K562 (cell line): Measurements from ENCODE around the gene PRKAA1. TPM values are rescaled to one million over a fixed set of nuclear protein-coding genes. Genes with fewer than 3 reads are reported as not detected.

Experiments used
- DNMT1 ChIP-seq: fragments of 450-650 bp; IDR thresholded peaks from 2 replicates; pipeline ENCODE4 v1.6.1; 2016; ENCODE audit warnings: antibody characterized with exemption, mild to moderate bottlenecking
- EP300 ChIP-seq: IDR thresholded peaks from 2 replicates; pipeline ENCODE4 v1.6.1; 2012; ENCODE audit warnings: low read length, improper control_type of control experiment
- IFI16 ChIP-seq: fragments of 250-450 bp; sonication (Bioruptor Pico); IDR thresholded peaks from 2 replicates; pipeline ENCODE4 v2.1.2; 2022; ENCODE audit warnings: mild to moderate bottlenecking, inconsistent platforms
- KDM2B ChIP-seq: fragments of 250-450 bp; sonication (Bioruptor Pico); IDR thresholded peaks from 2 replicates; pipeline ENCODE4 v1.8.0; 2021; ENCODE audit warnings: mild to moderate bottlenecking, moderate library complexity
- RAD21 ChIP-seq, 2 experiments: fragments of 250-450 bp in 1 of 2; fragments of 450-650 bp in 1 of 2; sonication (Bioruptor Pico) in 1 of 2; formaldehyde crosslinking in 1 of 2; IDR thresholded peaks in 1 of 2; conservative IDR thresholded peaks in 1 of 2; 2 replicates each; pipeline versions ENCODE4 v1.4.0 to v1.8.0; 2020 to 2022; ENCODE audit warnings: mild to moderate bottlenecking in 2 of 2, moderate library complexity in 1 of 2
- ZBTB7A ChIP-seq: IDR thresholded peaks from 2 replicates; pipeline ENCODE4 v1.6.1; 2011; ENCODE audit warnings: low read depth, mild to moderate bottlenecking, low read length, moderate library complexity, borderline replicate concordance; ENCODE audit not compliant: control insufficient read depth
- ZKSCAN8 ChIP-seq: fragments of 200-800 bp; sonication (Bioruptor generic); IDR thresholded peaks from 2 replicates; pipeline ENCODE4 v1.6.1; 2016; ENCODE audit warnings: missing genetic modification characterization, missing compliant biosample characterization
- polyA plus RNA-seq, 8 experiments: library from polyadenylated mRNA; depleted of rRNA in 4 of 8; stranded (reverse) in 5 of 8; unstranded in 3 of 8; fragments of >200 nt; fragmentation: Nextera tagmentation in 2 of 8; fragmentation: Illumina TruSeq in 1 of 8; extraction: Ambion mirVana in 2 of 8; extraction: Trizol in 1 of 8; gene quantifications; 2 replicates each; pipeline versions ENCODE4 v1.2.1 to v1.2.3, GENCODE V29; 2011 to 2014; ENCODE audit warnings: inconsistent platforms in 1 of 8, missing spikeins in 1 of 8
- total RNA-seq, 7 experiments: library from RNA; depleted of rRNA in 6 of 7; stranded (reverse); fragments of >200 nt in 6 of 7; fragmentation: Illumina TruSeq in 2 of 7; extraction: Trizol in 2 of 7; gene quantifications; 2 replicates each; pipeline versions ENCODE4 v1.2.1 to v1.2.3, GENCODE V29; 2011 to 2021; ENCODE audit warnings: low replicate concordance in 1 of 7
- TF ChIP-seq, protein P1 (sequence below), 2 experiments: fragments of 450-650 bp; formaldehyde crosslinking in 1 of 2; IDR thresholded peaks; 2 replicates each; pipeline versions ENCODE4 v1.4.0 to v1.6.1; 2014 to 2020; ENCODE audit warnings: mild to moderate bottlenecking in 2 of 2, borderline replicate concordance in 1 of 2, low read depth in 1 of 2
- TF ChIP-seq, protein P2 (sequence below): conservative IDR thresholded peaks from 2 replicates; pipeline ENCODE4 v1.6.1; 2011; ENCODE audit warnings: low read depth, mild to moderate bottlenecking, low read length; ENCODE audit not compliant: control insufficient read depth
- TF ChIP-seq, protein P3 (sequence below): IDR thresholded peaks from 3 replicates; pipeline ENCODE4 v1.6.1; 2011; ENCODE audit warnings: borderline replicate concordance, mild to moderate bottlenecking; ENCODE audit not compliant: insufficient read length, insufficient read depth
- TF ChIP-seq, protein P4 (sequence below): fragments of 450-650 bp; formaldehyde crosslinking; IDR thresholded peaks from 2 replicates; pipeline ENCODE4 v1.4.0; 2020; ENCODE audit warnings: mild to moderate bottlenecking, moderate library complexity

The PRKAA1 gene
- total and polyA plus RNA-seq, 9 of the 15 experiments (the other 6 are each of a cell fraction or from before 2014, with no cell fraction given) = 24.5 to 84.0 (median 51.4) TPM

DNA sequence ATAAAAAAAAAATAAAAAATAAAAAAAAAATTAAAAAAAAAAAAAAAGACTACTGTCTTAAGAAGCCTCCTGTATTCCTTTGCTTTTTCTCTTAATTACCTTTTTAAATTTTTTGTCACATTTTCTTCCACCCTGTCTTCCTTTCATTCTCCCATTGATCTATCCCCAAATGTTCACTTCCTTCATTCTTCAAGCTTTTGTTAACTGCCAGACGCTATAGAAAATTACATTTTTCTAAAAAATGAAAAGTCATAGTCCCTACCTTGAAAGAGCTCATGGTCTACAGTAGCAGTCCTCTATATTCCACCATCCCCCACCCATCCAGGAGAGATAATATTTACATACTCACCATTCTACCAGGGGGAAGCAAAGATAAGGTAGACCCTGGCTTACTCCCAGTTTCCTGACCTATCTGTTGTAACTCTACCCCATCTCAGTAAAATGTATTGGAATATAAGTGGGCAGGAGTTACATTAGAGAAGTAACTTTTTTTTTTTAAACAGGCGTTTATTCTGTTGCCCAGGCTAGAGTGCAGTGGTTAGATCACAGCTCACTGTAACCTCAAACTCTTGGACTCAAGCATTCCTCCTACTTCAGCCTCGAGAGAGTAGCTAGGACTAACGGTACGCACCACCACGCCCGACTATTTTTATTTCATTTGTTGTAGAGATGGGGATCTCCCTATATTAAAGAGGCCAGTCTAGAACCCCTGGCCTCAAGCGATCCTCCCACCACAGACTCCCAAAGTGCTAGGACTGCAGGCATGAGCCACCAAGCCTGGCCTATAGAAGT lies 3.8 kb upstream of the PRKAA1 start (continued):
- TF ChIP-seq ZKSCAN8 (CRISPR knock-in tag) (no peak), IFI16 (CRISPR knock-in tag) (no peak), KDM2B (CRISPR knock-in tag) (no peak), RAD21 (CRISPR knock-in tag; conservative IDR thresholded peaks at IDR 0.05 in 1 of 2, IDR thresholded peaks at IDR 0.05 in 1 of 2) (no peak), ZBTB7A (peak; percentile 71), DNMT1 (no peak), EP300 (peak; percentile 96)
- TF ChIP-seq, protein P1, sequence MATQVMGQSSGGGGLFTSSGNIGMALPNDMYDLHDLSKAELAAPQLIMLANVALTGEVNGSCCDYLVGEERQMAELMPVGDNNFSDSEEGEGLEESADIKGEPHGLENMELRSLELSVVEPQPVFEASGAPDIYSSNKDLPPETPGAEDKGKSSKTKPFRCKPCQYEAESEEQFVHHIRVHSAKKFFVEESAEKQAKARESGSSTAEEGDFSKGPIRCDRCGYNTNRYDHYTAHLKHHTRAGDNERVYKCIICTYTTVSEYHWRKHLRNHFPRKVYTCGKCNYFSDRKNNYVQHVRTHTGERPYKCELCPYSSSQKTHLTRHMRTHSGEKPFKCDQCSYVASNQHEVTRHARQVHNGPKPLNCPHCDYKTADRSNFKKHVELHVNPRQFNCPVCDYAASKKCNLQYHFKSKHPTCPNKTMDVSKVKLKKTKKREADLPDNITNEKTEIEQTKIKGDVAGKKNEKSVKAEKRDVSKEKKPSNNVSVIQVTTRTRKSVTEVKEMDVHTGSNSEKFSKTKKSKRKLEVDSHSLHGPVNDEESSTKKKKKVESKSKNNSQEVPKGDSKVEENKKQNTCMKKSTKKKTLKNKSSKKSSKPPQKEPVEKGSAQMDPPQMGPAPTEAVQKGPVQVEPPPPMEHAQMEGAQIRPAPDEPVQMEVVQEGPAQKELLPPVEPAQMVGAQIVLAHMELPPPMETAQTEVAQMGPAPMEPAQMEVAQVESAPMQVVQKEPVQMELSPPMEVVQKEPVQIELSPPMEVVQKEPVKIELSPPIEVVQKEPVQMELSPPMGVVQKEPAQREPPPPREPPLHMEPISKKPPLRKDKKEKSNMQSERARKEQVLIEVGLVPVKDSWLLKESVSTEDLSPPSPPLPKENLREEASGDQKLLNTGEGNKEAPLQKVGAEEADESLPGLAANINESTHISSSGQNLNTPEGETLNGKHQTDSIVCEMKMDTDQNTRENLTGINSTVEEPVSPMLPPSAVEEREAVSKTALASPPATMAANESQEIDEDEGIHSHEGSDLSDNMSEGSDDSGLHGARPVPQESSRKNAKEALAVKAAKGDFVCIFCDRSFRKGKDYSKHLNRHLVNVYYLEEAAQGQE (IDR thresholded peaks at IDR 0.05; ENCODE audit: borderline replicate concordance) = no peak; the same call in 1 of the 2 replicates
- TF ChIP-seq, protein P1 (CRISPR knock-in tag; IDR thresholded peaks at IDR 0.05; ENCODE audit: low read depth) = no peak
- TF ChIP-seq, protein P2, sequence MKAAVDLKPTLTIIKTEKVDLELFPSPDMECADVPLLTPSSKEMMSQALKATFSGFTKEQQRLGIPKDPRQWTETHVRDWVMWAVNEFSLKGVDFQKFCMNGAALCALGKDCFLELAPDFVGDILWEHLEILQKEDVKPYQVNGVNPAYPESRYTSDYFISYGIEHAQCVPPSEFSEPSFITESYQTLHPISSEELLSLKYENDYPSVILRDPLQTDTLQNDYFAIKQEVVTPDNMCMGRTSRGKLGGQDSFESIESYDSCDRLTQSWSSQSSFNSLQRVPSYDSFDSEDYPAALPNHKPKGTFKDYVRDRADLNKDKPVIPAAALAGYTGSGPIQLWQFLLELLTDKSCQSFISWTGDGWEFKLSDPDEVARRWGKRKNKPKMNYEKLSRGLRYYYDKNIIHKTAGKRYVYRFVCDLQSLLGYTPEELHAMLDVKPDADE = no peak
- TF ChIP-seq, protein P3, sequence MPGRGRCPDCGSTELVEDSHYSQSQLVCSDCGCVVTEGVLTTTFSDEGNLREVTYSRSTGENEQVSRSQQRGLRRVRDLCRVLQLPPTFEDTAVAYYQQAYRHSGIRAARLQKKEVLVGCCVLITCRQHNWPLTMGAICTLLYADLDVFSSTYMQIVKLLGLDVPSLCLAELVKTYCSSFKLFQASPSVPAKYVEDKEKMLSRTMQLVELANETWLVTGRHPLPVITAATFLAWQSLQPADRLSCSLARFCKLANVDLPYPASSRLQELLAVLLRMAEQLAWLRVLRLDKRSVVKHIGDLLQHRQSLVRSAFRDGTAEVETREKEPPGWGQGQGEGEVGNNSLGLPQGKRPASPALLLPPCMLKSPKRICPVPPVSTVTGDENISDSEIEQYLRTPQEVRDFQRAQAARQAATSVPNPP = no peak
- TF ChIP-seq, protein P4, sequence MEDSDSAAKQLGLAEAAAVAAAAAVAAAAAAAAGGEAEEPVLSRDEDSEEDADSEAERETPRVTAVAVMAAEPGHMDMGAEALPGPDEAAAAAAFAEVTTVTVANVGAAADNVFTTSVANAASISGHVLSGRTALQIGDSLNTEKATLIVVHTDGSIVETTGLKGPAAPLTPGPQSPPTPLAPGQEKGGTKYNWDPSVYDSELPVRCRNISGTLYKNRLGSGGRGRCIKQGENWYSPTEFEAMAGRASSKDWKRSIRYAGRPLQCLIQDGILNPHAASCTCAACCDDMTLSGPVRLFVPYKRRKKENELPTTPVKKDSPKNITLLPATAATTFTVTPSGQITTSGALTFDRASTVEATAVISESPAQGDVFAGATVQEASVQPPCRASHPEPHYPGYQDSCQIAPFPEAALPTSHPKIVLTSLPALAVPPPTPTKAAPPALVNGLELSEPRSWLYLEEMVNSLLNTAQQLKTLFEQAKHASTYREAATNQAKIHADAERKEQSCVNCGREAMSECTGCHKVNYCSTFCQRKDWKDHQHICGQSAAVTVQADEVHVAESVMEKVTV (CRISPR knock-in tag) = no peak
